ENCODE results near the gene ULK4. TPM values are rescaled to one million over a fixed set of nuclear protein-coding genes. Genes with fewer than 3 reads are reported as not detected.

The ULK4 gene
- total RNA-seq, 1 experiment from 2014 or later, result 8.7 TPM

DNA sequence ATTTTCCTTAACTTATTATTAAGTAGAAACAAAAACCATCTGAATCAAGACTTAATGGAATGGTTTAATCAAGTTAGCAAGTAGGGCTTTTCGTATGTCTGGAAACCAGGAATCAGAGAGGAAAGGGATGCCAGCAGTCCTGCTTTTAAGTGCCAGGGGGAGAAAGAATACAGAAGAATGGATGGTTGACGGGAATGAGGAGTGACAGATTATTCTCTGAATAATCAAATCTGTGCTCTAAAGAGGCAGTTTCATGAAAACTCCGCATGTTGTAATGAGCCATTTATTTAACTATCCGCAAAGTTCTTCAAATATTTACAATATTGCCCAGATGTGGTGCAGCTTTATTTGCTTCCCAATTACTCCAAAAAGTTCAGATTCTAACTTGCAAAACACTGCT, 659.6 kb downstream of the ULK4 start:
- CTCF ChIA-PET, result no interaction called here
- no peak for TF ChIP-seq EZH2 (IDR thresholded peaks at IDR 0.05; ENCODE audit: low read depth)
- TF ChIP-seq, protein P1, sequence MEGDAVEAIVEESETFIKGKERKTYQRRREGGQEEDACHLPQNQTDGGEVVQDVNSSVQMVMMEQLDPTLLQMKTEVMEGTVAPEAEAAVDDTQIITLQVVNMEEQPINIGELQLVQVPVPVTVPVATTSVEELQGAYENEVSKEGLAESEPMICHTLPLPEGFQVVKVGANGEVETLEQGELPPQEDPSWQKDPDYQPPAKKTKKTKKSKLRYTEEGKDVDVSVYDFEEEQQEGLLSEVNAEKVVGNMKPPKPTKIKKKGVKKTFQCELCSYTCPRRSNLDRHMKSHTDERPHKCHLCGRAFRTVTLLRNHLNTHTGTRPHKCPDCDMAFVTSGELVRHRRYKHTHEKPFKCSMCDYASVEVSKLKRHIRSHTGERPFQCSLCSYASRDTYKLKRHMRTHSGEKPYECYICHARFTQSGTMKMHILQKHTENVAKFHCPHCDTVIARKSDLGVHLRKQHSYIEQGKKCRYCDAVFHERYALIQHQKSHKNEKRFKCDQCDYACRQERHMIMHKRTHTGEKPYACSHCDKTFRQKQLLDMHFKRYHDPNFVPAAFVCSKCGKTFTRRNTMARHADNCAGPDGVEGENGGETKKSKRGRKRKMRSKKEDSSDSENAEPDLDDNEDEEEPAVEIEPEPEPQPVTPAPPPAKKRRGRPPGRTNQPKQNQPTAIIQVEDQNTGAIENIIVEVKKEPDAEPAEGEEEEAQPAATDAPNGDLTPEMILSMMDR (conservative IDR thresholded peaks at IDR 0.05), result no peak
- Histone ChIP-seq H3K79me2 (ENCODE audit: low read depth) (no peaks in the 10 kb centered on the region), H4K20me1 (ENCODE audit: insufficient read depth) (no peaks in the 10 kb centered on the region), H3K27me3 (ENCODE audit: insufficient read depth, low read depth) (no peaks in the 10 kb centered on the region), H3K4me3 (no peak overlapping the region), H3K9me2 (ENCODE audit: insufficient read depth) (no peaks in the 10 kb centered on the region), H3K36me3 (ENCODE audit: low read depth) (no peaks in the 10 kb centered on the region), H3K4me1 (replicated peaks; ENCODE audit: insufficient read depth) (peaks cover 9% of the 10 kb centered on the region), H3K27ac (no peak overlapping the region), H3K4me2 (no peak overlapping the region), H3F3A (ENCODE audit: insufficient read depth, low read depth) (no peaks in the 10 kb centered on the region), H3K9me3 (ENCODE audit: insufficient read depth, low read depth) (no peaks in the 10 kb centered on the region), H2AFZ (no peak overlapping the region)
- no peak for DNase-seq
- BruUV-seq (replicated peaks), result no TSS peak
- intact Hi-C loops (cut with micrococcal nuclease; ENCODE audit: unreplicated experiment), result no loop called here
- POLR2A ChIA-PET (ENCODE audit: unreplicated experiment), result no interaction called here

- no peaks in the 10 kb centered on the region for H3K9me3 ChIP-seq (ENCODE audit: insufficient read depth, low read depth)
- no peak overlapping the region for H3K27ac ChIP-seq
- peaks cover 9% of the 10 kb centered on the region for H3K4me1 ChIP-seq (replicated peaks; ENCODE audit: insufficient read depth)
- intact Hi-C loops (cut with micrococcal nuclease; ENCODE audit: unreplicated experiment), result no loop called here
- TF ChIP-seq, protein P1 (conservative IDR thresholded peaks at IDR 0.05), result no peak
- no peak for TF ChIP-seq EZH2 (IDR thresholded peaks at IDR 0.05; ENCODE audit: low read depth)
- H3K27me3 ChIP-seq (ENCODE audit: insufficient read depth, low read depth), result no peaks in the 10 kb centered on the region
- H2AFZ ChIP-seq, result no peak overlapping the region
- H3K36me3 ChIP-seq (ENCODE audit: low read depth), result no peaks in the 10 kb centered on the region
- ChIA-PET CTCF (no interaction called here), POLR2A (ENCODE audit: unreplicated experiment) (no interaction called here)
- no peak overlapping the region for H3K4me3 ChIP-seq
- no peaks in the 10 kb centered on the region for H4K20me1 ChIP-seq (ENCODE audit: insufficient read depth)
- H3K9me2 ChIP-seq (ENCODE audit: insufficient read depth), result no peaks in the 10 kb centered on the region
- H3K79me2 ChIP-seq (ENCODE audit: low read depth), result no peaks in the 10 kb centered on the region
- no peak overlapping the region for H3K4me2 ChIP-seq
- DNase-seq, result peak in 1 of 2 experiments; percentile 50
- no peaks in the 10 kb centered on the region for H3F3A ChIP-seq (ENCODE audit: insufficient read depth, low read depth)
- BruUV-seq (replicated peaks), result no TSS peak
These were observed 660.4 kb downstream of the ULK4 start for GRCh38 chr3:41301548-41301947.

- H3K36me3 ChIP-seq (ENCODE audit: low read depth), result no peaks in the 10 kb centered on the region
- H3K9me3 ChIP-seq (ENCODE audit: insufficient read depth, low read depth), result no peaks in the 10 kb centered on the region
- no peaks in the 10 kb centered on the region for H3K9me2 ChIP-seq (ENCODE audit: insufficient read depth)
- no peaks in the 10 kb centered on the region for H3K79me2 ChIP-seq (ENCODE audit: low read depth)
- no peaks in the 10 kb centered on the region for H4K20me1 ChIP-seq (ENCODE audit: insufficient read depth)
- H3K27me3 ChIP-seq (ENCODE audit: insufficient read depth, low read depth), result no peaks in the 10 kb centered on the region
- H3K4me3 ChIP-seq, result no peak overlapping the region
- POLR2A ChIA-PET (ENCODE audit: unreplicated experiment), result no interaction called here
- no peak overlapping the region for H3K27ac ChIP-seq
- CTCF ChIA-PET, result no interaction called here
- intact Hi-C loops (cut with micrococcal nuclease; ENCODE audit: unreplicated experiment), result no loop called here
- H2AFZ ChIP-seq, result no peak overlapping the region
- no peaks in the 10 kb centered on the region for H3F3A ChIP-seq (ENCODE audit: insufficient read depth, low read depth)
- H3K4me1 ChIP-seq (replicated peaks; ENCODE audit: insufficient read depth), result peaks cover 9% of the 10 kb centered on the region
- no peak for DNase-seq
- no TSS peak for BruUV-seq (replicated peaks)
- TF ChIP-seq, protein P1 (conservative IDR thresholded peaks at IDR 0.05), result no peak
- no peak for TF ChIP-seq EZH2 (IDR thresholded peaks at IDR 0.05; ENCODE audit: low read depth)
- no peak overlapping the region for H3K4me2 ChIP-seq
These were observed 662.9 kb downstream of the ULK4 start for GRCh38 chr3:41299036-41299435.
